ENCODE results near the gene USP20.
"Not testable (repeated sequence)": the region's sequence is repeated elsewhere in the genome, so short reads cannot be mapped to it uniquely, and the experiment has no call there.

Gene USP20

DNA sequence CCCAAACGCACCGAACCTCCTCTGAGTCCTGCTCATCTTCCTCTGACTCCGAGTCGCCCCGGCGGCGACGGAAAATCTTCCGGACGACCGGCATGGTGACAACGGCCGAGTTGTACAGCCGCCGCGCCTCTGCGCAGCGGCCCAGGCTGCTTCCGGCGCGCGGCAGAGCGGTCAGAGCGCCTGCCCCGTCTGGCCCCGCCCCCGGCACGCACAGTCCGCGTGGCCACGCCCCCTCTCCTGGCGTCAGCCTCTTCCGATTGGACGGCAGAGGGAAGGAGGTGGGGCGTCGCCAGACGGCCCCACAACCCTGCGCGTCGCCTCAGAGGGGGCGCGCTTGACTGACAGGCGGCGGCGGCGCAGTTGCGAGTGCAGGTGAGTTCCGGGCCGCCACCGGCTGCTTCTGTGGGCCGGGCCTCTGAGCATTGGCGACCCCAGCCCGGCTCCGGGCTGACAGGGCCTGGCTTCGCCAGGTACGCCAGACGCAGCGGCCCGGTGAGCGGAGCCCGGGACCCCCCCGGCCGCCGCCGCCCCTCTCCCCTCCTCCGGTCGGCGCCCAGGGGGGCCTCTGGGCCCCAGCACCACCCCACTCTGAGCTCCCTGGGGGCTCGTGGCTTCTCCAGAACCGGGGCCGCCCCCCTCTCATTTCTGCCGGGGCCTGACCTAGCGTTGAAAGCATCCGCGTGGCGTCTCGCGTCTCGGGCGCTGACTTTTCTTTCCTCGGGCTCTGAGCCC lies at the start of gene USP20, which contains the start of gene C9orf78:
Gene USP20, plus strand, starts transcription at position 331 of the 732 bp plus-strand sequence. CDS start 17,098 bp downstream, outside the sequence.
Gene C9orf78, minus strand, starts transcription at position 148 of the 732 bp plus-strand sequence. Its CDS starts 54 bp downstream, at position 94.
- peak; percentile 99 for DNase-seq

GRCh38 chr9:129785866-129786265 lies 49.4 kb upstream of the USP20 start:
- DNase-seq = no peak

DNA sequence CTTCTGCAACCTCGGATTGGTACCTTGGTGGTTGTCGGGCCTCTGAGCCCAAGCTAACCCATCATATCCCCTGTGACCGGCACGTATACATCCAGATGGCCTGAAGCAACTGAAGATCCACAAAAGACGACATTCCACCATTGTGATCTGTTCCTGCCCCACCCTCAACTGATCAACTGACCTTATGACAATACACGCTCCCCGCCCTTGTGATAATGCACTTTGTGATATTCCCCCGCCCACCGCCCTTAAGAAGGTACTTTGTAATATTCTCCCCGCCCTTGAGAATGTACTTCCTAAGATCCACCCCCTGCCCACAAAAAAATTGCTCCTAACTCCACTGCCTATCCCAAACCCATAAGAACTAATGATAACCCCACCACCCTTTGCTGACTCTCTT lies 48.8 kb upstream of the USP20 start:
- no peak for DNase-seq

- DNase-seq = no peak
Measured at GRCh38 chr9:129794549-129794948, 40.7 kb upstream of the USP20 start.

- DNase-seq = not testable (repeated sequence)
Measured at GRCh38 chr9:129796029-129796428, 39.2 kb upstream of the USP20 start.

GRCh38 chr9:129798973-129799372 lies 36.3 kb upstream of the USP20 start:
- no peak for DNase-seq

DNA sequence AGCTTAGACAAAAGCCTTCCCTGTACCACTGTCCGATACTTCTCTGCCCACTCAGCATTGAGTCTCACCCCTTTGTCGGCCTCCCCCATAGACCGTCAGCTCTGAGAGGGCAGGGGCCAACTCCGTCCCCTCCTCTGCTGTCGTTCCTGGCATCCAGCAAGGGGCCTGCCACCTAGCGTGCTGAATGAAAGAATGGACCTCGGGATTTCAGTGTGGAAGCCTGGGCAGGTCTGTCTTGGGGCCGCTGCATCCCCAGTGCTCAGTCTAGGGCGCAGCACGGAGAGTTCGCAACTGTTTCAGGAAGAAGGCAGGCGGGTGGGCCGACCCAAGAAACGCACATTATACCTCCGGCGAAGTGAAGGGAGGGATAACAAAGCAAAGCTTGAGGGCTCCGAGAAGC lies 33.8 kb upstream of the USP20 start:
- DNase-seq = no peak

- peak; percentile 97 for DNase-seq
Measured at GRCh38 chr9:129802833-129803675, 32.2 kb upstream of the USP20 start, which contains the start of gene TOR1B. TOR1B (plus strand) TSS chr9:129803184; CDS start chr9:129803213, 29 bp downstream.

GRCh38 chr9:129803676-129804060 lies 31.6 kb upstream of the USP20 start:
- DNase-seq = no peak

DNA sequence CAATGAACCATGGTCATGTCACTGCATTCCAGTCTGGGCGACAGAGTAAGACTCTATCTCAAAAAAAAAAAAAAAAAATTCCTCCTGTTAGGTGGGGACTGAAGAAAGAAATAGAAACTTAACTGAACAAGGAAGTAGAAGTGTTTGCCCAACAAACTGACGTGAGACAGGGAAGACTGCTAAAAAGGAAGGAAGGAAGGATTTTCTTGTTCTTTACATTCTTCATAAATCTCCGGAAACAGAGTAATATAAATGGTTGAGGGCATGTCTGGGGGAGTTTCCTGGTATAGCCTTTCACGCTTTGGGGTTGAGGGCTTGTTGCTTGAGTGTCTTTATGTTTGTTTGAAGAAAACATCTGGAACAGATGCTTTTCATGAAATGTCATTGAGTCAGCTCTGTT lies 29.2 kb upstream of the USP20 start:
- DNase-seq = no peak

GRCh38 chr9:129809346-129809745 lies 25.9 kb upstream of the USP20 start:
- no peak for DNase-seq

GRCh38 chr9:129810116-129810515 lies 25.1 kb upstream of the USP20 start:
- DNase-seq = no peak

DNA sequence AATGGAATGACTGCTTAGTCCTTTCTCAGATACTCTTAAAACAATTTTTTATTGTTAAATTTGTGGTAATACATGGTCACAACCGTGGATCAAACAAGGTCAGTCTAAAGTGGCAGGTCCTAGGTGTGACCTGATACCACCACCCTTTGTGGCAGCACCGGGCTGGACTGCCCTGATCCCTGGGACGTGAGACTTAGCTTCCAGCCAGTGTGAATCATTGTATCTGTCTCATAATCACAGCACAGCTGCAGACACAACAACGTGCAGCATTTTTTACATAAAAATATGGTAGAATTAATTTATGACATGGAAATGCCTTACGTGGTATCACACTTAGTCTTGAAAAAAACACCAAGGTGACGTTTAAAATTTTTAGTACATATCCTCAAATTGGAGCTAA lies 24.5 kb upstream of the USP20 start:
- no peak for DNase-seq

GRCh38 chr9:129811967-129812363 lies 23.3 kb upstream of the USP20 start:
- no peak for DNase-seq

GRCh38 chr9:129812385-129812784 lies 22.9 kb upstream of the USP20 start:
- no peak for DNase-seq

- DNase-seq = no peak
Measured at GRCh38 chr9:129813661-129814060, 21.6 kb upstream of the USP20 start.

DNA sequence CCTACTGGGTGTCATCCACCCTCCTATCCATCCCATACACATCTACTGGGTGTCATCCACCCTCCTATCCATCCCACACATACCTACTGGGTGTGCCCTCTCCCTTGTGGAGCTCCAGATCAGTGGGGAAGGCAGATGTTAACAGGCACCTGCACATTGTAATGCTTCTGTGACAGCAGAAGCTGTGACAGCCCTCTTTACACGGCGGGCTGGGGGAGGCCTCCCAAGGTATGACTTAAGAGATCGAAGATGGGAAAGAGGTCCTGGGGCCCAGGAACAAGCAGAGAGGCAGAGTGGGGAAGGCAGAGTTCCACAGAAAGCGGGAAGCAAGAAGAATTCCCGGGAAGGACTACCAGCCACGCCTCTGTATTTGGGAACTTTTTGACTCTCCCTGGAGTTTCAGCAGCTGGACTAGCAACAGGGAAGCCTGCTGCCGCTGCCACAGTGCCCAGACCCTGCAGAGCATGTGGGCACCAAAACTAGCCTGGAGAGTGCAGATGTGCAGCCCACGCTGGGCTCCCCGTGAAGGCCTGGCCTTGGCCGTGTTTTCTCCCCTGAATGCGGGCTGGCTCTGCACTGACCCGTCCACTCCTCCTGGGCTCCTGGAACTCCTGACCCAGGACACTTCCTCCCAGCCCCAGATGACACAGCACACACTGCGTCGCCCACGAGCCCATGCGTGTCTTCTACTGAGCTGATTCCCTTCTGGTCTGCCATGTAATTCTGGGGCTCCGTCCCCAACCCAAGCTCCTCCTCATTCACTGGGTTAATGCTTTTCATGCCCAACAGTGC lies 20.6 kb upstream of the USP20 start:
- no peak for DNase-seq

DNA sequence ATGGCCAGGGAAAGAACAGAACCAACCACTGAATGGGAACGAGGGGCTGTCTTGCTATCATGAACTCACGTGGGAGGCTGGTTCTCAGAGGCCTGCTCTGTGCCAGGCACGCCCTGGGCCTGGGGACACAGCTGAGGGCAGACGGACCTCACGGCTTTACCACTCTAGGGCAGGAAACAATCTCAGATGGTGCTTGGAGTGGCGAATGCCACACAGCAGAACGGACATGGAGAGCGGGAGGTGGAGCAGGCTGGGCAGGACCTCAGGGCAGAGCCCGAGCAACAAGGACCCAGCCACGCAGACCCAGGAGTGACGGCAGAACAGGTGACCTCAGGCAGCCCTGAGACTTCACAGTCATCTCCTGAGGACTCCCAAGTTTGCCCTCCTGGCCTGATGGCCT lies 20.0 kb upstream of the USP20 start:
- no peak for DNase-seq

DNA sequence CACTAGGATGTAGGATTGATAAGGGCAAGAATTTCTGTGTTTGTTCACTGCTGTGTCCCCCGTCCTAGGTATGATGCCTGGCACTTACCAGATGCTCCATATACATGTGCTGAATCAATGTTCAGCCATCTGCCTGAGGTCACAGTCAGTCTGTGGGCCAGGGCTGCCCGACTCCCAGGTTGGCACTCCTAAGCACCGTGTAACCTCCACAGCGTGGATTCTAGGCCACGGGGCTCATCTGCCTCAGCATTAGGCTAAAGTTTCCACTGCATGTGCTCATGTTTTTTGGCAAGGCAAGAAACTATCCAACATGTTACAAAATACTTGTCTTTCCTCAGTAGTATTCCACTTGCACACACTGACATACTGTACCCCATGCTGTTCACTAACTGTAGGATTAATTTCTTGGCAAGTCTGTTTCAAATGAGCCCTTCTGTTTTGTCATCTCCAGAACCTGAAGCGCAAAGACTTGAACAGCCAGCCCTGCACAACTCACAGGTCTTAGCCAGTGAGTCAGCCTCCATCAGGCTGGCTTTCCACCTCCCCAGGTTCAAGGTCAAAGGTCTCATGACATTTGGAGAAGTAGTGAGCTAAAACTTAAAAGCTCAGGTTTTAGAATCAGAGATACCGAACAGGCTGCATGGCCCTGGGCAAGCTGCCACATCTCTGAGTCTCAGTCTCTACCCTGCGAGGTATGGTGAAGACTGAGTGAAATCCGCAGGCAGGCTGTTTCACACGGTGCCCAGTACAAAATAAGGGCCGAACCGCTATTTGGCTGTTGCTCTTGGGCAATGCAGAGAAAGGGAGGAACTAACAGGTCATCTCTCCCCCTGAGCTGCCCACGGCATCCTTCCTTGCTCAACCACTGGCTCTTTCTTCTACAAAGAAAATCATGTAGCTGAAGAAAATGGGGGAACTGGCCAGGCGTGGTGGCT lies 18.5 kb upstream of the USP20 start:
- DNase-seq = no peak

DNA sequence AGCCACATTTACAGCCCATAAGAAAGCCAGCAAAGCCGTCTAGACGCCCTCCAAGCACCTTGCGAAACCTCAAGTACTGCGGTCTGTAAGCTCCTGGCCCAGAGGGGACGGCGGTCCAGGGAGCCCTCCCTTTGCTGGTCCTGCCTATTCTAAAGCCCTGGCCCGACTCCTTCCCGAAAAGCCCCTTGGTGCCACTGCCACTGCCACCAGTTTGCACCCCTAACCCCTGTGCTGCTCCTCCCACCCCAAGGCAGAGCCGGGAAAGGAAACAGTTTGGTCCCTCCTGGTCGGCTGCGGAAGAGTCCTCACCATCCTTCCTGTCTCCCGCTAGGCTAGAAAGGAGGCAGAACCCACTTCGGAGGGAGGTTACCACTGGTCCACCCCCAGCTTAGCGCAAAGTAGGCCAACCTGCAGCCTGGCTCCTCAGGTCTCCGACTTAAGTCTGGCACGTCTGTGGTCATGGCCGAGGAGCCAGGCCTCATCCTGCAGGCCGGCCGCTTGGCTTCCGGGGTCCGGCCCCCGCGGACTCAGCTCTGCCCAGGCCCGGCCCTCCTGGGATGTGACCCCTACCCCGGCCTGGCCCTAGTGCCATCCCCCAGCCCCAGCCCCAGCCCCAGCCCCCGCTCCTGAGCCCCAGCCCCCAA lies 12.2 kb upstream of the USP20 start:
- no peak for DNase-seq

GRCh38 chr9:129823542-129823934 lies 11.7 kb upstream of the USP20 start:
- no peak for DNase-seq

Data from activated CD8-positive, alpha-beta memory T cell treated with anti-CD3 and anti-CD28 coated beads, Interleukin-2, amount 50 U/mL, for 48 hours (primary cell).